Activated CD8-positive, alpha-beta T cell treated with anti-CD3 and anti-CD28 coated beads for 36 hours (primary cell): ENCODE data around the gene MUC4. TPM values are rescaled to one million over a fixed set of nuclear protein-coding genes. Genes with fewer than 3 reads are reported as not detected.

Experiments
- ATAC-seq: fragments of 200-7000 bp; cut with Tn5 transposase; one replicate; pipeline ENCODE4 v1.10.0; 2021; ENCODE audit warnings: mild to moderate bottlenecking, moderate library complexity
- CTCF ChIA-PET: fragments of 350-600 bp; sonication (Branson Sonifier 250); formaldehyde crosslinking; loops from one replicate; lab custom pipeline; 2021; ENCODE audit warnings: antibody characterized with exemption; lab: Charles Lee
- POLR2A ChIA-PET: fragments of 350-600 bp; sonication (Branson Sonifier 250); formaldehyde crosslinking; loops from one replicate; lab custom pipeline; 2021; ENCODE audit warnings: antibody characterized with exemption; lab: Charles Lee
- DNase-seq: peaks from one replicate; pipeline ENCODE4 v3.0.0-alpha.2; 2020
- H3K27ac Mint-ChIP-seq: one replicate; pipeline ENCODE4 v1.8.0; 2021; ENCODE audit warnings: mild to moderate bottlenecking, mixed read lengths
- H3K27me3 Mint-ChIP-seq: one replicate; pipeline ENCODE4 v1.8.0; 2021; ENCODE audit warnings: mixed read lengths
- H3K36me3 Mint-ChIP-seq: one replicate; pipeline ENCODE4 v1.8.0; 2021; ENCODE audit warnings: low read depth, mixed read lengths
- H3K4me1 Mint-ChIP-seq: one replicate; pipeline ENCODE4 v1.8.0; 2021; ENCODE audit warnings: low read depth, mixed read lengths
- H3K4me3 Mint-ChIP-seq: one replicate; pipeline ENCODE4 v1.8.0; 2021; ENCODE audit warnings: mild to moderate bottlenecking, moderate library complexity, mixed read lengths
- H3K9me3 Mint-ChIP-seq: one replicate; pipeline ENCODE4 v1.8.0; 2021; ENCODE audit warnings: mixed read lengths
- intact Hi-C: fragments of 100-400 bp; cut with micrococcal nuclease; formaldehyde crosslinking; loops from one replicate; pipeline ENCODE4 v1.10.0; 2022
- total RNA-seq, 2 experiments: library from RNA; stranded (reverse); gene quantifications; one replicate each; pipeline ENCODE4 v1.2.3, GENCODE V29; 2021
- TF ChIP-seq, protein P1 (sequence below): fragments of 200-600 bp; IDR thresholded peaks from one replicate; pipeline ENCODE4 v1.8.0; 2022; ENCODE audit warnings: antibody characterized with exemption, mild to moderate bottlenecking

The MUC4 gene
- total RNA-seq, 2 experiments from 2014 or later, result 0.20 to 0.31 TPM

DNA sequence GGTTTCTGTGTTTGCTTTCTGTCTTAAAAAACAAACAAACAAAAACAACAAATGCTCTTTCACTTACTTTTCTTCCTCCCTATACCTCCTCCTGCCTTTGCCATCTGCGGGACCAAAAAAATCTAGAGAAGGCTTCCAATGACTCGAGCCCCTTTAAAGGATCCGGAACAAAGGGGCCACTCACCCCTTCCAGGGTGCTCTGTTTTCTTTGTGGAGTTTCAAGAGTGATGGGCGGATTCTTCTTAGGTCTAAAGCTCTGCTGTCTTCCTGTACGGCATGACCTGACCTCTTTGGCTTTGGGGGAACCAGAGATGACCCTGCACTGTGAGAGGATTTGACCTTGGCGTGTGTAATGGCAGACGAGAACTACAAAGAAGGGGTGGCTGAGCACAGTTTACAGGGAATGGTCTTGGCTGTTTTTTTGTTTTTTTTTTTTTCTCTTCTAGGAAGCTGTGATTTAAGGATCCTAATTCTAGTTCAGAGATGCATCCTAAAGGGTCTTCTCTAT lies 93.2 kb downstream of the MUC4 start:
- Mint-ChIP-seq H3K9me3 (no peaks in the 10 kb centered on the region), H3K4me1 (peaks cover 5% of the 10 kb centered on the region), H3K27ac (no peak overlapping the region), H3K27me3 (peaks cover 1% of the 10 kb centered on the region), H3K4me3 (no peak overlapping the region), H3K36me3 (peaks cover 6% of the 10 kb centered on the region)
- TF ChIP-seq, protein P1, sequence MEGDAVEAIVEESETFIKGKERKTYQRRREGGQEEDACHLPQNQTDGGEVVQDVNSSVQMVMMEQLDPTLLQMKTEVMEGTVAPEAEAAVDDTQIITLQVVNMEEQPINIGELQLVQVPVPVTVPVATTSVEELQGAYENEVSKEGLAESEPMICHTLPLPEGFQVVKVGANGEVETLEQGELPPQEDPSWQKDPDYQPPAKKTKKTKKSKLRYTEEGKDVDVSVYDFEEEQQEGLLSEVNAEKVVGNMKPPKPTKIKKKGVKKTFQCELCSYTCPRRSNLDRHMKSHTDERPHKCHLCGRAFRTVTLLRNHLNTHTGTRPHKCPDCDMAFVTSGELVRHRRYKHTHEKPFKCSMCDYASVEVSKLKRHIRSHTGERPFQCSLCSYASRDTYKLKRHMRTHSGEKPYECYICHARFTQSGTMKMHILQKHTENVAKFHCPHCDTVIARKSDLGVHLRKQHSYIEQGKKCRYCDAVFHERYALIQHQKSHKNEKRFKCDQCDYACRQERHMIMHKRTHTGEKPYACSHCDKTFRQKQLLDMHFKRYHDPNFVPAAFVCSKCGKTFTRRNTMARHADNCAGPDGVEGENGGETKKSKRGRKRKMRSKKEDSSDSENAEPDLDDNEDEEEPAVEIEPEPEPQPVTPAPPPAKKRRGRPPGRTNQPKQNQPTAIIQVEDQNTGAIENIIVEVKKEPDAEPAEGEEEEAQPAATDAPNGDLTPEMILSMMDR, result no peak
- no peak for ATAC-seq
- POLR2A ChIA-PET, result interaction anchor here (0.6 to 1.9 kb wide), 2 partner anchors 132 to 467 kb away, joined by 3 to 5 read pairs; no protein-coding TSS in a partner anchor
- intact Hi-C loops, result no loop called here
- CTCF ChIA-PET, result interaction anchor here (1.7 to 3.0 kb wide), 3 partner anchors 10 to 132 kb away, joined by 5 to 13 read pairs (median 6); no protein-coding TSS in a partner anchor
- DNase-seq, result no peak

DNA sequence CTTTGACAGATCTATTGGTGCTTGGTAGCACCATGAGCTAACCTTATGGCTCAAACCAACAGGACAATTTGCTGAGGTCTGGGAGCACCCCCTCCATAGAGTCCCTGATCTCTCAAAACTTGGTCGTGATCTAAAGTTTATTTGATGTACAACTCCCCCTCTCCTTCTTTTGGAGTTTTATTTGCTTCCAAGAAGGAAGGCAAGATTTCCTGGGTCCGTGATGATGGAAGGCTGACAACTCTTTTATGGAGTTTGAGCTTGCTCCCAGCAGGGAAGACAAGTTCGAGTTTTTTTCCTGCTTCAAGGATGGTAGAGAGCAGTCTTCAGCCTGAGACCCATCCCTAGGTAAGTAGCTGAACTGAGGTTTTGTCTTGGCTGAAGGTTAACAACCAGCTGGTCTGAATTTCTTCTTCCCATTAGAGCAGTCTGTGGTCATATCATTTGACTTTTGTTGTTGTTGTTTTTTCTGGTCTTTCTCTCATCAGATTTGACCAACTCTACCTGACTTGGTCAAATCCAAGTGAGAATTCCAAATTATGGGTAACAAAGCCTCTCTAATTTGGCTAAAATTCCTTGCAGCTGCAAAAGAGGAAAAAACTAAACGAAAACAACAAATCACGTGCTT lies 93.8 kb downstream of the MUC4 start:
- POLR2A ChIA-PET, result interaction anchor here (0.6 to 1.9 kb wide), 2 partner anchors 133 to 466 kb away, joined by 3 to 5 read pairs; no protein-coding TSS in a partner anchor
- Mint-ChIP-seq H3K36me3 (peaks cover 6% of the 10 kb centered on the region), H3K9me3 (no peaks in the 10 kb centered on the region), H3K4me3 (no peak overlapping the region), H3K4me1 (peaks cover 5% of the 10 kb centered on the region), H3K27me3 (peaks cover 1% of the 10 kb centered on the region), H3K27ac (no peak overlapping the region)
- ATAC-seq (no peak), DNase-seq (no peak)
- CTCF ChIA-PET, result interaction anchor here (1.7 to 3.0 kb wide), 3 partner anchors 10 to 132 kb away, joined by 5 to 13 read pairs (median 6); no protein-coding TSS in a partner anchor
- intact Hi-C loops, result no loop called here
- TF ChIP-seq, protein P1, result no peak

DNA sequence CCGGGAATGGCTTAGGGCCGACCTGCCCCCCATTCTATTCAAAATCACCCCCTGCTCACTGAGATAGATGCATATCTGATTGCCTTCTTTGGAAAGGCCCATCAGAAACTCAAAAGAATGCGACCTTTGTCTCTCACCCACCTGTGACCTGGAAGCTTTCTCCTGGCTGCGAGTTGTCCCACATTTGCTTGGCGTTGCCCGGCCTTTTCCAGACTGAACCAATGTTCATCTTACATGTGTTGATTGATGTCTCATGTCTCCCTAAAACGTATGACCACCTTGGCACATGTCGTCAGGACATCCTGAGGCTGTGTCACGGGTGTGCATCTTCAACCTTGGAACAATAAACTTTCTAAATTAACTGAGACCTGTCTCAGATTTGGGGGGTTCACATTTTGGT lies 94.3 kb downstream of the MUC4 start:
- ATAC-seq, result no peak
- peaks cover 6% of the 10 kb centered on the region for H3K36me3 Mint-ChIP-seq
- H3K4me3 Mint-ChIP-seq, result no peak overlapping the region
- POLR2A ChIA-PET, result interaction anchor here (1.9 kb wide), 1 partner anchor 133 kb away, joined by 5 read pairs; no protein-coding TSS in a partner anchor
- intact Hi-C loops, result no loop called here
- TF ChIP-seq, protein P1, result no peak
- H3K27ac Mint-ChIP-seq, result no peak overlapping the region
- DNase-seq, result no peak
- H3K27me3 Mint-ChIP-seq, result peaks cover 1% of the 10 kb centered on the region
- no peaks in the 10 kb centered on the region for H3K9me3 Mint-ChIP-seq
- CTCF ChIA-PET, result interaction anchor here (0.7 to 3.0 kb wide), 5 partner anchors 9 to 142 kb away, joined by 3 to 13 read pairs (median 5); no protein-coding TSS in a partner anchor
- H3K4me1 Mint-ChIP-seq, result peaks cover 5% of the 10 kb centered on the region

DNA sequence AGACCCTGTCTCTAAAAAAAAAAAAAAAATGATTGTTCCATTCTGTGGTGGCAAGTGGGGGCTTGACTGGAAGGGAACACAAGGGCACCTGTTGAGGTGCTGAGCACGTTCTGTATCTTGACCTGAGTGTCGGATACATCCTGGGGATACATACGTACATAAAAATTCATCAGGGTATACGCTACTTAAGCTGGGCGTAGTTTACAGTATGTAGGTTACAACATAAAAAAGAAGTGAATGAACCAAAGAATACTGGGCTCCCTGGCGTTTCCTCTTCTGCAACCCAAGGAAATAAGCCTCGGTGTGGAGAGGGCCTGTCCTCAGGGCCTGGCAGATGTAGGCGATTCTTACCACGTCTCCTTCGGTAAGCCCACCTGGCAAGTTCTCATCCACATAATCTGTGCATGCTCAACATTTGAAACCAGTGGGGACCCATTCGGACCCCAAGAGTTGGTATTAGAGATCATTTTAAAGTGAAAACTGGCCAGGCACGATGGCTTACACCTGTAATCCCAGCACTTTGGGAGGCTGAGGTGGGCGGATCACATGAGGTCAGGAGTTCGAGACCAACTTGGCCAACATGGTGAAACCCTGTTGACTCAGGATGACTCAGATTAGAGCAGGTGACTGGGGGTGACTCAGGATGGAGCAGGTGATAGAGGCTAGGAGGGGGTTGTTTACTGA lies 96.0 kb downstream of the MUC4 start:
- no peak overlapping the region for H3K4me3 Mint-ChIP-seq
- TF ChIP-seq, protein P1, result no peak
- no peak overlapping the region for H3K27ac Mint-ChIP-seq
- H3K36me3 Mint-ChIP-seq, result peaks cover 6% of the 10 kb centered on the region
- ATAC-seq (peak; percentile 75), DNase-seq (peak; percentile 65)
- peaks cover 5% of the 10 kb centered on the region for H3K4me1 Mint-ChIP-seq
- intact Hi-C loops, result no loop called here
- CTCF ChIA-PET, result interaction anchor here (1.4 to 3.0 kb wide), 4 partner anchors 15 to 135 kb away, joined by 3 to 13 read pairs (median 5); no protein-coding TSS in a partner anchor
- POLR2A ChIA-PET, result no interaction called here
- H3K9me3 Mint-ChIP-seq, result no peaks in the 10 kb centered on the region
- peaks cover 1% of the 10 kb centered on the region for H3K27me3 Mint-ChIP-seq
